Measurements from ENCODE around the gene ARHGEF37. TPM values are rescaled to one million over a fixed set of nuclear protein-coding genes. Genes with fewer than 3 reads are reported as not detected.

Gene ARHGEF37
- total and polyA plus RNA-seq, 2 donors from 2014 or later = 6.9 to 21.8 TPM

DNA sequence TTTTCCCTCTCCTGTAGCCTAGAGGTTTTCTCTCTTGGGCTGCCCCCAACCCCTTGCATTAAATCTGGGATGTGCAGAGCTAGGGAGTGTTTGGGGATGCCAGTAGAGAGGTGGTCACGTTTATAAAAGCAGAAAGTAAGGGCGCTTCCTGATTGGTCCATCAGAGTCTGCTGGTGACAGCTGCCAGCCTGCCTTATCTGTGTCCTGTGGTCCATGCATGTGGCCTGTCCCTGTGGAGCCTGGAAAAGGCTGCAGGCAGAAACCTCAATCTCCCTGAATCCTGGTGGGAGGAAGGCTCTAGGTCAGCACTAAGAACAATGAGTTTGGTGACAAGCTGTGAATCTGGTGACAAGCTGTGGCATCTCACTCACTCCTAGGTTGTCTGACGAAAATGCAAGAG is 42.2 kb downstream of the ARHGEF37 start:
- Histone ChIP-seq H3K36me3 (ENCODE audit: control insufficient read depth in 2 of 3, insufficient read depth in 3 of 3, low read length in 3 of 3) (no peaks in the 10 kb centered on the region), H3K4me3 (ENCODE audit: low read length in 3 of 3) (no peak overlapping the region), H3K9me3 (ENCODE audit: control insufficient read depth in 2 of 3, insufficient read depth in 1 of 3, low read length in 3 of 3) (no peaks in the 10 kb centered on the region), H3K4me1 (ENCODE audit: control insufficient read depth in 2 of 3, insufficient read depth in 2 of 3, low read depth in 1 of 3, low read length in 3 of 3) (no peaks in the 10 kb centered on the region), H3K27ac (ENCODE audit: low read depth in 2 of 2, low read length in 2 of 2) (no peak overlapping the region), H3K9ac (ENCODE audit: low read length in 3 of 3) (no peak overlapping the region), H3K27me3 (ENCODE audit: control insufficient read depth, insufficient read depth, low read length) (no peaks in the 10 kb centered on the region)
- FAIRE-seq (no peak), DNase-seq (no peak)
- no peak for TF ChIP-seq CTCF (IDR thresholded peaks at IDR 0.05; ENCODE audit: borderline replicate concordance, extremely low read depth, insufficient read depth)
- intact Hi-C loops (cut with DNase I) = no loop called here

- Histone ChIP-seq H3K27ac (ENCODE audit: low read depth in 2 of 2, low read length in 2 of 2) (no peak overlapping the region), H3K27me3 (ENCODE audit: control insufficient read depth, insufficient read depth, low read length) (no peaks in the 10 kb centered on the region), H3K36me3 (ENCODE audit: control insufficient read depth in 2 of 3, insufficient read depth in 3 of 3, low read length in 3 of 3) (no peaks in the 10 kb centered on the region), H3K9me3 (ENCODE audit: control insufficient read depth in 2 of 3, insufficient read depth in 1 of 3, low read length in 3 of 3) (no peaks in the 10 kb centered on the region), H3K4me1 (ENCODE audit: control insufficient read depth in 2 of 3, insufficient read depth in 2 of 3, low read depth in 1 of 3, low read length in 3 of 3) (peaks cover 0 to 2% (median 0%) of the 10 kb centered on the region in 3 donors), H3K9ac (ENCODE audit: low read length in 3 of 3) (no peak overlapping the region), H3K4me3 (ENCODE audit: low read length in 3 of 3) (no peak overlapping the region)
- no peak for TF ChIP-seq CTCF (IDR thresholded peaks at IDR 0.05; ENCODE audit: borderline replicate concordance, extremely low read depth, insufficient read depth)
- DNase-seq (no peak), FAIRE-seq (no peak)
- intact Hi-C loops (cut with DNase I) = no loop called here
Measured at GRCh38 chr5:149627070-149627469, 45.8 kb downstream of the ARHGEF37 start.

GRCh38 chr5:149628221-149628620 is 46.9 kb downstream of the ARHGEF37 start:
- DNase-seq (no peak), FAIRE-seq (no peak)
- Histone ChIP-seq H3K27me3 (ENCODE audit: control insufficient read depth, insufficient read depth, low read length) (no peaks in the 10 kb centered on the region), H3K27ac (ENCODE audit: low read depth in 2 of 2, low read length in 2 of 2) (no peak overlapping the region), H3K36me3 (ENCODE audit: control insufficient read depth in 2 of 3, insufficient read depth in 3 of 3, low read length in 3 of 3) (no peaks in the 10 kb centered on the region), H3K9ac (ENCODE audit: low read length in 3 of 3) (no peak overlapping the region), H3K4me1 (ENCODE audit: control insufficient read depth in 2 of 3, insufficient read depth in 2 of 3, low read depth in 1 of 3, low read length in 3 of 3) (peaks cover 0 to 5% (median 4%) of the 10 kb centered on the region in 3 donors), H3K9me3 (ENCODE audit: control insufficient read depth in 2 of 3, insufficient read depth in 1 of 3, low read length in 3 of 3) (no peaks in the 10 kb centered on the region), H3K4me3 (ENCODE audit: low read length in 3 of 3) (no peak overlapping the region)
- intact Hi-C loops (cut with DNase I) = no loop called here
- no peak for TF ChIP-seq CTCF (IDR thresholded peaks at IDR 0.05; ENCODE audit: borderline replicate concordance, extremely low read depth, insufficient read depth)

GRCh38 chr5:149628846-149629388 is 47.6 kb downstream of the ARHGEF37 start:
- no peaks in the 10 kb centered on the region for H3K9me3 ChIP-seq (ENCODE audit: control insufficient read depth in 2 of 3, insufficient read depth in 1 of 3, low read length in 3 of 3)
- no peak overlapping the region for H3K4me3 ChIP-seq (ENCODE audit: low read length in 3 of 3)
- DNase-seq = no peak
- FAIRE-seq = no peak
- H3K36me3 ChIP-seq (ENCODE audit: control insufficient read depth in 2 of 3, insufficient read depth in 3 of 3, low read length in 3 of 3) = no peaks in the 10 kb centered on the region
- H3K27ac ChIP-seq (ENCODE audit: low read depth in 2 of 2, low read length in 2 of 2) = no peak overlapping the region
- no peaks in the 10 kb centered on the region for H3K27me3 ChIP-seq (ENCODE audit: control insufficient read depth, insufficient read depth, low read length)
- TF ChIP-seq CTCF (IDR thresholded peaks at IDR 0.05; ENCODE audit: borderline replicate concordance, extremely low read depth, insufficient read depth) = no peak
- peaks cover 0 to 5% (median 4%) of the 10 kb centered on the region in 3 donors for H3K4me1 ChIP-seq (ENCODE audit: control insufficient read depth in 2 of 3, insufficient read depth in 2 of 3, low read depth in 1 of 3, low read length in 3 of 3)
- no peak overlapping the region for H3K9ac ChIP-seq (ENCODE audit: low read length in 3 of 3)
- intact Hi-C loops (cut with DNase I) = no loop called here
